Stimulated activated naive B cell treated with anti-CD40 and anti-IgM and Interleukin-4, amounts not matched to agents 10 μg/mL and 1 μg/mL and 100 μg/mL, for 72 hours (primary cell): Measurements from ENCODE around the gene SRGAP2B.
"Not testable (repeated sequence)": the region's sequence is repeated elsewhere in the genome, so short reads cannot be mapped to it uniquely, and the experiment has no call there.

Experiments used
- ATAC-seq, 2 donors: fragments of 150-1000 bp; cut with Tn5 transposase; replicated peaks; 2 replicates each; pipeline ENCODE4 v1.10.0; 2021; ENCODE audit warnings: moderate library complexity in 1 of 2
- DNase-seq: peaks from one replicate; pipeline ENCODE4 v3.0.0; 2021
- H3K27ac Mint-ChIP-seq: one replicate; pipeline ENCODE4 v1.8.0; 2022; ENCODE audit warnings: mild to moderate bottlenecking, mixed read lengths
- H3K27me3 Mint-ChIP-seq, 2 donors: one replicate each; pipeline ENCODE4 v1.8.0; 2022; ENCODE audit warnings: mixed read lengths in 2 of 2
- H3K36me3 Mint-ChIP-seq, 2 donors: one replicate each; pipeline ENCODE4 v1.8.0; 2022; ENCODE audit warnings: mixed read lengths in 2 of 2, mild to moderate bottlenecking in 1 of 2
- H3K4me1 Mint-ChIP-seq, 2 donors: one replicate each; pipeline ENCODE4 v1.8.0; 2022; ENCODE audit warnings: mixed read lengths in 2 of 2, mild to moderate bottlenecking in 1 of 2
- H3K4me3 Mint-ChIP-seq, 2 donors: one replicate each; pipeline ENCODE4 v1.8.0; 2022; ENCODE audit warnings: mild to moderate bottlenecking in 2 of 2, mixed read lengths in 2 of 2, moderate library complexity in 1 of 2
- H3K9me3 Mint-ChIP-seq, 2 donors: one replicate each; pipeline ENCODE4 v1.8.0; 2022; ENCODE audit warnings: mixed read lengths in 2 of 2, mild to moderate bottlenecking in 1 of 2

The SRGAP2B gene

GRCh38 chr1:145000743-145001326, 94.3 kb downstream of the SRGAP2B start:
- not testable (repeated sequence) for ATAC-seq

GRCh38 chr1:145000074-145000742, 94.9 kb downstream of the SRGAP2B start:
- not testable (repeated sequence) for H3K36me3 Mint-ChIP-seq, H3K4me3 Mint-ChIP-seq

More at GRCh38 chr1:145000743-145001326, 94.3 kb downstream of the SRGAP2B start:
- not testable (repeated sequence) for DNase-seq, H3K36me3 Mint-ChIP-seq, H3K27ac Mint-ChIP-seq, H3K4me1 Mint-ChIP-seq, H3K9me3 Mint-ChIP-seq, H3K27me3 Mint-ChIP-seq, H3K4me3 Mint-ChIP-seq

GRCh38 chr1:144998981-144999273, 96.2 kb downstream of the SRGAP2B start:
- DNase-seq, H3K4me3 Mint-ChIP-seq, H3K4me1 Mint-ChIP-seq, H3K27ac Mint-ChIP-seq, H3K36me3 Mint-ChIP-seq, H3K27me3 Mint-ChIP-seq, H3K9me3 Mint-ChIP-seq: not testable (repeated sequence)
- peak; percentile 61 to 72 for ATAC-seq

More at GRCh38 chr1:145000074-145000742, 94.9 kb downstream of the SRGAP2B start:
- not testable (repeated sequence) for H3K9me3 Mint-ChIP-seq, H3K27me3 Mint-ChIP-seq, DNase-seq, H3K27ac Mint-ChIP-seq, H3K4me1 Mint-ChIP-seq, ATAC-seq

GRCh38 chr1:144998134-144998980, 96.8 kb downstream of the SRGAP2B start:
- not testable (repeated sequence) for H3K4me1 Mint-ChIP-seq, DNase-seq, H3K9me3 Mint-ChIP-seq, H3K27me3 Mint-ChIP-seq, H3K27ac Mint-ChIP-seq, H3K36me3 Mint-ChIP-seq, H3K4me3 Mint-ChIP-seq
- peak in 1 of 2 donors; percentile 34 for ATAC-seq

- not testable (repeated sequence) for H3K9me3 Mint-ChIP-seq, DNase-seq, ATAC-seq, H3K4me3 Mint-ChIP-seq, H3K27ac Mint-ChIP-seq, H3K4me1 Mint-ChIP-seq, H3K36me3 Mint-ChIP-seq, H3K27me3 Mint-ChIP-seq
Measured at GRCh38 chr1:144995833-144996410, 99.2 kb downstream of the SRGAP2B start.

- peak; percentile 33 to 50 for ATAC-seq
- H3K4me3 Mint-ChIP-seq, DNase-seq, H3K9me3 Mint-ChIP-seq, H3K27me3 Mint-ChIP-seq, H3K4me1 Mint-ChIP-seq, H3K27ac Mint-ChIP-seq, H3K36me3 Mint-ChIP-seq: not testable (repeated sequence)
Measured at GRCh38 chr1:144992915-144993314, 102.2 kb downstream of the SRGAP2B start.

GRCh38 chr1:144990611-144991010, 104.5 kb downstream of the SRGAP2B start:
- H3K9me3 Mint-ChIP-seq, DNase-seq, H3K4me3 Mint-ChIP-seq, H3K36me3 Mint-ChIP-seq, H3K4me1 Mint-ChIP-seq, H3K27me3 Mint-ChIP-seq, H3K27ac Mint-ChIP-seq, ATAC-seq: not testable (repeated sequence)

- H3K4me1 Mint-ChIP-seq, H3K27ac Mint-ChIP-seq, H3K36me3 Mint-ChIP-seq, ATAC-seq, H3K4me3 Mint-ChIP-seq, DNase-seq, H3K27me3 Mint-ChIP-seq, H3K9me3 Mint-ChIP-seq: not testable (repeated sequence)
Measured at GRCh38 chr1:144987131-144987530, 108.0 kb downstream of the SRGAP2B start.

GRCh38 chr1:144986171-144986860, 108.8 kb downstream of the SRGAP2B start:
- not testable (repeated sequence) for H3K27me3 Mint-ChIP-seq, H3K36me3 Mint-ChIP-seq, DNase-seq, H3K9me3 Mint-ChIP-seq, H3K4me1 Mint-ChIP-seq, ATAC-seq, H3K27ac Mint-ChIP-seq, H3K4me3 Mint-ChIP-seq

- not testable (repeated sequence) for DNase-seq, H3K36me3 Mint-ChIP-seq, H3K4me1 Mint-ChIP-seq, H3K9me3 Mint-ChIP-seq, H3K27ac Mint-ChIP-seq, H3K27me3 Mint-ChIP-seq, ATAC-seq, H3K4me3 Mint-ChIP-seq
Measured at GRCh38 chr1:144985550-144986170, 109.5 kb downstream of the SRGAP2B start.

GRCh38 chr1:144982802-144983525, 112.2 kb downstream of the SRGAP2B start:
- H3K36me3 Mint-ChIP-seq, DNase-seq, H3K9me3 Mint-ChIP-seq, ATAC-seq, H3K4me1 Mint-ChIP-seq, H3K27me3 Mint-ChIP-seq, H3K4me3 Mint-ChIP-seq, H3K27ac Mint-ChIP-seq: not testable (repeated sequence)

GRCh38 chr1:144981157-144981556, 114.0 kb downstream of the SRGAP2B start:
- H3K4me1 Mint-ChIP-seq, H3K27me3 Mint-ChIP-seq, H3K4me3 Mint-ChIP-seq, H3K9me3 Mint-ChIP-seq, DNase-seq, H3K27ac Mint-ChIP-seq, ATAC-seq, H3K36me3 Mint-ChIP-seq: not testable (repeated sequence)

GRCh38 chr1:144979960-144980595, 115.0 kb downstream of the SRGAP2B start:
- H3K27me3 Mint-ChIP-seq, DNase-seq, H3K9me3 Mint-ChIP-seq, H3K36me3 Mint-ChIP-seq, H3K4me3 Mint-ChIP-seq, H3K27ac Mint-ChIP-seq, H3K4me1 Mint-ChIP-seq: not testable (repeated sequence)
- ATAC-seq = peak; percentile 47 to 67
